Astrocyte (in vitro differentiated cells and primary cell): ENCODE measurements around the gene VSX1. TPM values are rescaled to one million over a fixed set of nuclear protein-coding genes. Genes with fewer than 3 reads are reported as not detected.

Experiments
- DNase-seq: peaks from one replicate; pipeline ENCODE4 v3.0.0-alpha.2; 2010; ENCODE audit warnings: low read depth
- FAIRE-seq: peaks from 2 replicates; lab custom pipeline; 2011; peaks lifted over from hg19 to GRCh38; lab: Jason Lieb, UNC
- H2AFZ ChIP-seq: 2 replicates; pipeline ENCODE4 v1.6.0; 2012; ENCODE audit warnings: low read depth, low read length, inconsistent platforms
- H3K27ac ChIP-seq: 2 replicates; pipeline ENCODE4 v1.5.1; 2011; ENCODE audit warnings: low read depth, low read length, inconsistent platforms
- H3K27me3 ChIP-seq: 2 replicates; pipeline ENCODE4 v1.6.0; 2011; ENCODE audit warnings: low read length, inconsistent platforms; ENCODE audit not compliant: insufficient read depth
- H3K36me3 ChIP-seq: 2 replicates; pipeline ENCODE4 v1.5.1; 2011; ENCODE audit warnings: low read length, inconsistent platforms; ENCODE audit not compliant: insufficient read depth
- H3K4me1 ChIP-seq: 2 replicates; pipeline ENCODE4 v1.5.1; 2011; ENCODE audit warnings: low read length, inconsistent platforms; ENCODE audit not compliant: insufficient read depth
- H3K4me2 ChIP-seq: 2 replicates; pipeline ENCODE4 v1.6.0; 2012; ENCODE audit warnings: low read length, inconsistent platforms
- H3K4me3 ChIP-seq: 2 replicates; pipeline ENCODE4 v1.5.1; 2011; ENCODE audit warnings: low read depth, mild to moderate bottlenecking, low read length, inconsistent platforms; ENCODE audit not compliant: insufficient read depth
- H3K79me2 ChIP-seq: 2 replicates; pipeline ENCODE4 v1.6.0; 2012; ENCODE audit warnings: mild to moderate bottlenecking, low read length, inconsistent platforms; ENCODE audit not compliant: insufficient read depth
- H3K9ac ChIP-seq: 2 replicates; pipeline ENCODE4 v1.6.0; 2012; ENCODE audit warnings: mild to moderate bottlenecking, low read length, inconsistent platforms
- H3K9me3 ChIP-seq: 2 replicates; pipeline ENCODE4 v1.5.1; 2012; ENCODE audit warnings: low read depth, mild to moderate bottlenecking, low read length, inconsistent platforms; ENCODE audit not compliant: insufficient read depth
- H4K20me1 ChIP-seq: 2 replicates; pipeline ENCODE4 v1.6.0; 2012; ENCODE audit warnings: low read length, inconsistent platforms; ENCODE audit not compliant: insufficient read depth
- H3K27ac Mint-ChIP-seq: one replicate; pipeline ENCODE4 v1.8.0; 2021; ENCODE audit warnings: mild to moderate bottlenecking, mixed read lengths; ENCODE audit not compliant: unreplicated experiment
- H3K27me3 Mint-ChIP-seq: one replicate; pipeline ENCODE4 v1.8.0; 2021; ENCODE audit warnings: low read depth, mixed read lengths; ENCODE audit not compliant: unreplicated experiment
- H3K36me3 Mint-ChIP-seq: one replicate; pipeline ENCODE4 v1.8.0; 2021; ENCODE audit warnings: low read depth, mixed read lengths; ENCODE audit not compliant: unreplicated experiment
- H3K4me1 Mint-ChIP-seq: one replicate; pipeline ENCODE4 v1.8.0; 2021; ENCODE audit warnings: low read depth, mixed read lengths; ENCODE audit not compliant: unreplicated experiment
- H3K4me3 Mint-ChIP-seq: one replicate; pipeline ENCODE4 v1.8.0; 2021; ENCODE audit warnings: mild to moderate bottlenecking, moderate library complexity, mixed read lengths; ENCODE audit not compliant: unreplicated experiment
- H3K9me3 Mint-ChIP-seq: one replicate; pipeline ENCODE4 v1.8.0; 2021; ENCODE audit warnings: mild to moderate bottlenecking, mixed read lengths; ENCODE audit not compliant: unreplicated experiment
- EZH2 ChIP-seq: IDR thresholded peaks from 2 replicates; pipeline ENCODE4 v1.6.1; 2012; ENCODE audit warnings: mild to moderate bottlenecking, low read length, inconsistent platforms; ENCODE audit not compliant: insufficient read depth
- total RNA-seq: library from RNA; stranded (reverse); gene quantifications from 2 replicates; pipeline ENCODE4 v1.2.1, GENCODE V29; 2021
- TF ChIP-seq, protein P1 (sequence below): IDR thresholded peaks from 2 replicates; pipeline ENCODE4 v1.5.1; 2011; ENCODE audit warnings: low read depth, mild to moderate bottlenecking, inconsistent platforms, low read length, moderate library complexity; ENCODE audit not compliant: insufficient read depth

Gene VSX1
- total RNA-seq, 1 donor from 2014 or later: not detected

DNA sequence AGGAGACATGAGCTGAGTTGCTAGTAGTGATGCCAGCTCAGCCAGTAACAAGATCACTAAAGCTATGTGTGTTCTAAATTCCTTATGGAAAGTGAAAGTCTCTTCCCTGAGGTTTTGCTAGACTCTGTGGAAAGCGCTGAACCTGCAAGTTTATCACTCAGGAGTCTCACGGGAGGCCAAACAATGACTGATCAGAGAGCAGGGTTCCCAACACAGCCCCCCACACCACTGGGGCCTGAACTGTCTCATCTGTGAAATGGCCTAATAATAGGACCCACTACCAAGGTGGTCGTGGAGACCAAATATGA is 43.9 kb downstream of the VSX1 start:
- DNase-seq (no peak), FAIRE-seq (no peak)
- Histone ChIP-seq H3K9ac (no peak overlapping the region), H3K79me2 (no peaks in the 10 kb centered on the region), H3K4me1 (no peaks in the 10 kb centered on the region), H3K27ac (no peak overlapping the region), H3K4me3 (no peak overlapping the region), H2AFZ (no peak overlapping the region), H3K27me3 (peaks cover 6% of the 10 kb centered on the region), H3K4me2 (no peak overlapping the region), H4K20me1 (peaks cover 7% of the 10 kb centered on the region), H3K36me3 (no peaks in the 10 kb centered on the region), H3K9me3 (no peaks in the 10 kb centered on the region)
- peaks cover 2% of the 10 kb centered on the region for H3K9me3 Mint-ChIP-seq
- no peak overlapping the region for H3K4me3 Mint-ChIP-seq
- H3K27me3 Mint-ChIP-seq: peaks cover 25% of the 10 kb centered on the region
- TF ChIP-seq, protein P1, sequence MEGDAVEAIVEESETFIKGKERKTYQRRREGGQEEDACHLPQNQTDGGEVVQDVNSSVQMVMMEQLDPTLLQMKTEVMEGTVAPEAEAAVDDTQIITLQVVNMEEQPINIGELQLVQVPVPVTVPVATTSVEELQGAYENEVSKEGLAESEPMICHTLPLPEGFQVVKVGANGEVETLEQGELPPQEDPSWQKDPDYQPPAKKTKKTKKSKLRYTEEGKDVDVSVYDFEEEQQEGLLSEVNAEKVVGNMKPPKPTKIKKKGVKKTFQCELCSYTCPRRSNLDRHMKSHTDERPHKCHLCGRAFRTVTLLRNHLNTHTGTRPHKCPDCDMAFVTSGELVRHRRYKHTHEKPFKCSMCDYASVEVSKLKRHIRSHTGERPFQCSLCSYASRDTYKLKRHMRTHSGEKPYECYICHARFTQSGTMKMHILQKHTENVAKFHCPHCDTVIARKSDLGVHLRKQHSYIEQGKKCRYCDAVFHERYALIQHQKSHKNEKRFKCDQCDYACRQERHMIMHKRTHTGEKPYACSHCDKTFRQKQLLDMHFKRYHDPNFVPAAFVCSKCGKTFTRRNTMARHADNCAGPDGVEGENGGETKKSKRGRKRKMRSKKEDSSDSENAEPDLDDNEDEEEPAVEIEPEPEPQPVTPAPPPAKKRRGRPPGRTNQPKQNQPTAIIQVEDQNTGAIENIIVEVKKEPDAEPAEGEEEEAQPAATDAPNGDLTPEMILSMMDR: no peak
- no peak for TF ChIP-seq EZH2
- peaks cover 8% of the 10 kb centered on the region for H3K4me1 Mint-ChIP-seq
- H3K27ac Mint-ChIP-seq: no peak overlapping the region
- H3K36me3 Mint-ChIP-seq: no peaks in the 10 kb centered on the region

DNA sequence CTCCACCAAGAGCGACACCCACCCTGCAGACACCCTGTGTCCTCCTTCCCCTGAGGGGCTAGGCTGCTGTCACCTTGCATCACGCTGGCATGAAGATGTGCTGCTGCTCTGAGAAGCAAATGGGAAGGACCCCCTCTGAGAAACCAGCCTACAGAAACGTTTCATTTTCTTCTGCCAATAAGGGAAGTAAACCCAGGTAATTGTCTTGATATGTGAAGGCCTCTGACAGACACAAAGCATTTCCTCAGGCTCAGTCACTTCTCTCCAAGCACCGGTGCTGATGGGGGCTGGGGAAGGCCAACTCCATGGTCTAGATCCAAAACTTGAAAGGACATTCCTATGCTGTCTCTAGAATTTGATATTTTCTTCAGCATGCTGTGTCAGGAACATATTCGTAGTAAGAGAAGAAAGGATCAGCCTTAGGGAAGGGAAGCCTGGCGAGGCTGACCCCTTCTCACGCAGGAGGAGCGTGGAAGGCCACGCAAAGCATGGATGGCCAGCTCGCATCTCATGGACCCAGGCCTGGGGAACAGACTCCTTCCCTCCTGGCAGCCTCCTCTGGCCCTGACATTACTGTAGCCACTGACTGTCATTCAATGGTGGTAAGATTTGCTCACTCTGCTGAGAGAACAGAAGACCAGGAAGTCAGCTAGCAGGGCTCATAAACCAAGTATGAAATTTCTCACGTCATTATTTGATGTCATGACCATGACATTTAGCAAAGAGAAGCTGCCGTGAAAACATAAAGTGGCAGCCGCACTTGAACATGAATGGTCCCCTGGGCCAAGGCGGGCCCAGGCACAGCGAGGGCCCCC is 44.4 kb downstream of the VSX1 start:
- H3K27ac ChIP-seq: no peak overlapping the region
- H3K79me2 ChIP-seq: no peaks in the 10 kb centered on the region
- no peak overlapping the region for H3K4me2 ChIP-seq
- H3K36me3 Mint-ChIP-seq: no peaks in the 10 kb centered on the region
- no peak overlapping the region for H3K4me3 Mint-ChIP-seq
- no peak overlapping the region for H3K27ac Mint-ChIP-seq
- H4K20me1 ChIP-seq: peaks cover 7% of the 10 kb centered on the region
- H3K4me3 ChIP-seq: no peak overlapping the region
- H3K4me1 Mint-ChIP-seq: peaks cover 8% of the 10 kb centered on the region
- no peak overlapping the region for H3K9ac ChIP-seq
- H3K4me1 ChIP-seq: peaks cover 6% of the 10 kb centered on the region
- peaks cover 2% of the 10 kb centered on the region for H3K9me3 Mint-ChIP-seq
- TF ChIP-seq, protein P1: no peak
- no peak for TF ChIP-seq EZH2
- peaks cover 26% of the 10 kb centered on the region for H3K27me3 Mint-ChIP-seq
- no peak overlapping the region for H2AFZ ChIP-seq
- H3K27me3 ChIP-seq: peaks cover 8% of the 10 kb centered on the region
- H3K9me3 ChIP-seq: no peaks in the 10 kb centered on the region
- no peak for FAIRE-seq
- no peak for DNase-seq
- no peaks in the 10 kb centered on the region for H3K36me3 ChIP-seq

DNA sequence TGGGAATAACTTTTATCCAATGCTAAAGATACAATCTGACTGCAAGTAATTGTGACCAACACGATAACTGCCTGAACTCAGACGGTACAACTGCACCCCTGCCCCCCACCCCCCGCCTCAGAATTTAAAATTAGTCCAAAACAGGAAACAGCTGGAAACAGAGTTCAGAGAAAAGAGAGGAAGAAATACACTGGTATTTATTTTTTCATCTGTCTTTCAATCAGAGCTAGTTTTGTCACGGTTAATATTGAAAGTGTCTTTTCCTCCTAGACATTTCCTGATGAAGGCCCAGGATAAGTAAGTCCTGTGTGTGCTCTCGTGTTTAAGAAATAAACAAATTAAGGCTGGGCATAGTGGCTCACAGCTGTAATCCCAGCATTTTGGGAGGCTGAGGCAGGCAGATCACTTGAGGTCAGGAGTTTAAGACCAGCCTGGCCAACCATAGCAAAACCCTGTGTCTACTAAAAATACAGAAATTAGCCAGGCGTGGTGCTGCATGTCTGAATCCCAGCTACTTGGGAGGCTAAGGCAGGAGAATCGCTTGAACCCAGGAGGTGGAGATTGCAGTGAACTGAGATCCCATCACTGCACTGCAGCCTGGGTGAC is 45.5 kb downstream of the VSX1 start:
- no peak for FAIRE-seq
- Mint-ChIP-seq H3K9me3 (peaks cover 2% of the 10 kb centered on the region), H3K4me1 (peaks cover 8% of the 10 kb centered on the region), H3K4me3 (no peak overlapping the region), H3K27me3 (peaks cover 27% of the 10 kb centered on the region), H3K36me3 (no peaks in the 10 kb centered on the region), H3K27ac (no peak overlapping the region)
- H3K79me2 ChIP-seq: no peaks in the 10 kb centered on the region
- no peak overlapping the region for H3K27ac ChIP-seq
- no peak overlapping the region for H3K4me2 ChIP-seq
- H3K9me3 ChIP-seq: no peaks in the 10 kb centered on the region
- TF ChIP-seq EZH2: no peak
- TF ChIP-seq, protein P1: no peak
- no peak overlapping the region for H3K9ac ChIP-seq
- peaks cover 7% of the 10 kb centered on the region for H4K20me1 ChIP-seq
- DNase-seq: no peak
- no peak overlapping the region for H2AFZ ChIP-seq
- peaks cover 8% of the 10 kb centered on the region for H3K27me3 ChIP-seq
- H3K4me3 ChIP-seq: no peak overlapping the region
- peaks cover 8% of the 10 kb centered on the region for H3K4me1 ChIP-seq
- H3K36me3 ChIP-seq: no peaks in the 10 kb centered on the region
